ENCODE data around the gene ATP5MC2. TPM values are rescaled to one million over a fixed set of nuclear protein-coding genes. Genes with fewer than 3 reads are reported as not detected.

The ATP5MC2 gene
- total RNA-seq, 1 experiment from 2014 or later = 304 TPM

GRCh38 chr12:53722450-53723041 is 46.7 kb upstream of the ATP5MC2 start (continued):
- TF ChIP-seq, protein P1, sequence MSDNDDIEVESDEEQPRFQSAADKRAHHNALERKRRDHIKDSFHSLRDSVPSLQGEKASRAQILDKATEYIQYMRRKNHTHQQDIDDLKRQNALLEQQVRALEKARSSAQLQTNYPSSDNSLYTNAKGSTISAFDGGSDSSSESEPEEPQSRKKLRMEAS (IDR thresholded peaks at IDR 0.05) = no peak
- TF ChIP-seq POLR2AphosphoS5 (IDR thresholded peaks at IDR 0.05; ENCODE audit: low read depth, low read length) = no peak
- TF ChIP-seq TCF7L2 (IDR thresholded peaks at IDR 0.05; ENCODE audit: borderline replicate concordance, extremely low read depth, insufficient read depth, insufficient read length) = no peak
- TF ChIP-seq SP1 (IDR thresholded peaks at IDR 0.05; ENCODE audit: low read depth) = no peak
- TF ChIP-seq, protein P2, sequence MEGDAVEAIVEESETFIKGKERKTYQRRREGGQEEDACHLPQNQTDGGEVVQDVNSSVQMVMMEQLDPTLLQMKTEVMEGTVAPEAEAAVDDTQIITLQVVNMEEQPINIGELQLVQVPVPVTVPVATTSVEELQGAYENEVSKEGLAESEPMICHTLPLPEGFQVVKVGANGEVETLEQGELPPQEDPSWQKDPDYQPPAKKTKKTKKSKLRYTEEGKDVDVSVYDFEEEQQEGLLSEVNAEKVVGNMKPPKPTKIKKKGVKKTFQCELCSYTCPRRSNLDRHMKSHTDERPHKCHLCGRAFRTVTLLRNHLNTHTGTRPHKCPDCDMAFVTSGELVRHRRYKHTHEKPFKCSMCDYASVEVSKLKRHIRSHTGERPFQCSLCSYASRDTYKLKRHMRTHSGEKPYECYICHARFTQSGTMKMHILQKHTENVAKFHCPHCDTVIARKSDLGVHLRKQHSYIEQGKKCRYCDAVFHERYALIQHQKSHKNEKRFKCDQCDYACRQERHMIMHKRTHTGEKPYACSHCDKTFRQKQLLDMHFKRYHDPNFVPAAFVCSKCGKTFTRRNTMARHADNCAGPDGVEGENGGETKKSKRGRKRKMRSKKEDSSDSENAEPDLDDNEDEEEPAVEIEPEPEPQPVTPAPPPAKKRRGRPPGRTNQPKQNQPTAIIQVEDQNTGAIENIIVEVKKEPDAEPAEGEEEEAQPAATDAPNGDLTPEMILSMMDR (IDR thresholded peaks at IDR 0.05 in 2 of 3, conservative IDR thresholded peaks at IDR 0.05 in 1 of 3; ENCODE audit: borderline replicate concordance in 1 of 3, insufficient read depth in 1 of 3, low read depth in 2 of 3, low read length in 2 of 3) = no peak

DNA sequence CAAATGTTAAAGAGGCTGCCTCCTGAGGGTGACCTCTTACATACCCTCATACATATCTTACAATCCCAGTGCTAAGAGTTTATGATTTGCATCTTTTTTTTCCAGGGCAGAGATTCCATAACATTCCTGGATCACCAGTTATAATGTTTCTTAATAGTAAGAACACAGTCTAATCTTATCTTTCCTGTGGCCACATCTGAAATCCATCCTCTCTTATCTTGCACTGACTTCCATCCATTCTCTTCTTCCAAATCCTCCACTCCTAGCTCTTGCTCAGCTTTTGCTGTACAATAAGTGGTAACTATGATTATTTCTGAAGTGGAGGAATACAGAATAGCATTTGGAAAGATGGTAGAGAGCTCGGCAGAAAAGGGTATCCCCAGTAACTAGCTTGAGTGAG is 45.1 kb upstream of the ATP5MC2 start:
- RAD21 ChIA-PET (ENCODE audit: low non-redundant PET in 1 of 2, low total read pairs in 2 of 2, uncharacterized antibody in 2 of 2, unreplicated experiment in 2 of 2) = no interaction called here
- intact Hi-C loops (cut with micrococcal nuclease) = no loop called here
- CTCF ChIA-PET = no interaction called here
- POLR2A ChIA-PET = no interaction called here
- Histone ChIP-seq H2AFZ (ENCODE audit: low read depth, low read length, poor library complexity, severe bottlenecking) (no peak overlapping the region), H4K20me1 (ENCODE audit: insufficient read depth) (no peaks in the 10 kb centered on the region), H3K4me3 (replicated peaks in 1 of 2; ENCODE audit: low read depth in 1 of 2, low read length in 2 of 2) (no peak overlapping the region), H3K4me2 (ENCODE audit: low read length) (no peak overlapping the region), H3K27ac (ENCODE audit: low read depth, low read length) (no peak overlapping the region), H3K4me1 (ENCODE audit: control insufficient read depth in 1 of 2, insufficient read depth in 2 of 2, low read length in 2 of 2) (peaks cover 3 to 8% of the 10 kb centered on the region in 2 experiments; a peak in 3 of 4 replicates), H3K79me2 (ENCODE audit: insufficient read depth, low read length) (no peaks in the 10 kb centered on the region), H3K36me3 (ENCODE audit: control insufficient read depth in 1 of 2, insufficient read depth in 2 of 2, low read length in 2 of 2) (no peaks in the 10 kb centered on the region; a peak in 1 of 4 replicates), H3K9me2 (ENCODE audit: insufficient read depth) (no peaks in the 10 kb centered on the region), H3K9ac (ENCODE audit: low read length) (no peak overlapping the region), H3K27me3 (ENCODE audit: insufficient read depth, low read length) (no peaks in the 10 kb centered on the region), H3K9me3 (ENCODE audit: control insufficient read depth in 1 of 2, insufficient read depth in 1 of 2, low read depth in 1 of 2, low read length in 2 of 2) (no peaks in the 10 kb centered on the region)
- no peak for ATAC-seq
- no peak for DNase-seq (ENCODE audit: low read depth, low spot score)
- TF ChIP-seq POLR2A (IDR thresholded peaks at IDR 0.05; ENCODE audit: borderline replicate concordance, extremely low read depth, insufficient read depth, insufficient read length) (no peak), SP1 (IDR thresholded peaks at IDR 0.05; ENCODE audit: low read depth) (no peak), SRF (IDR thresholded peaks at IDR 0.05; ENCODE audit: low read depth) (no peak), REST (IDR thresholded peaks at IDR 0.05; ENCODE audit: low read depth) (no peak), TCF7L2 (IDR thresholded peaks at IDR 0.05; ENCODE audit: borderline replicate concordance, extremely low read depth, insufficient read depth, insufficient read length) (no peak), CEBPB (IDR thresholded peaks at IDR 0.05; ENCODE audit: low read depth) (no peak)
- TF ChIP-seq, protein P3, sequence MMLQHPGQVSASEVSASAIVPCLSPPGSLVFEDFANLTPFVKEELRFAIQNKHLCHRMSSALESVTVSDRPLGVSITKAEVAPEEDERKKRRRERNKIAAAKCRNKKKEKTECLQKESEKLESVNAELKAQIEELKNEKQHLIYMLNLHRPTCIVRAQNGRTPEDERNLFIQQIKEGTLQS (IDR thresholded peaks at IDR 0.05) = no peak
- TF ChIP-seq, protein P2 (IDR thresholded peaks at IDR 0.05 in 2 of 3, conservative IDR thresholded peaks at IDR 0.05 in 1 of 3; ENCODE audit: borderline replicate concordance in 1 of 3, insufficient read depth in 1 of 3, low read depth in 2 of 3, low read length in 2 of 3) = no peak
- no TSS peak for BruUV-seq (replicated peaks)

All from HCT116 (cell line).